Forelimb muscle (tissue), 1 donor: ENCODE data around the gene TP53TG3E. TPM values are rescaled to one million over a fixed set of nuclear protein-coding genes. Genes with fewer than 3 reads are reported as not detected.
"Not testable (repeated sequence)": the region's sequence is repeated elsewhere in the genome, so short reads cannot be mapped to it uniquely, and the experiment has no call there.

Experiments
- DNase-seq: peaks from one replicate; pipeline ENCODE4 v3.0.0-alpha.2; 2013; ENCODE audit warnings: low read depth
- polyA plus RNA-seq: library from polyadenylated mRNA; unstranded; fragments of 120-200 nt; gene quantifications from one replicate; pipeline ENCODE4 v1.2.1, GENCODE V29; 2013; ENCODE audit not compliant: insufficient read length

TP53TG3E gene
- not detected for polyA plus RNA-seq

GRCh38 chr16:33304006-33304405, at the start of gene TP53TG3E:
TP53TG3E (plus strand) TSS chr16:33304306; CDS start chr16:33304374, 68 bp downstream.
- DNase-seq, result not testable (repeated sequence)

GRCh38 chr16:33336226-33337012, 32.3 kb downstream of the TP53TG3E start:
- not testable (repeated sequence) for DNase-seq

GRCh38 chr16:33337627-33338542, 33.8 kb downstream of the TP53TG3E start:
- DNase-seq, result not testable (repeated sequence)

- DNase-seq, result not testable (repeated sequence)
Measured at GRCh38 chr16:33338543-33338951, 34.4 kb downstream of the TP53TG3E start.

GRCh38 chr16:33339093-33340061, 35.3 kb downstream of the TP53TG3E start:
- not testable (repeated sequence) for DNase-seq

Other genes with a start within 250 kb of the TP53TG3E start
- not detected for gene TP53TG3C, start 110.1 kb upstream of the TP53TG3E start, polyA plus RNA-seq
- gene TP53TG3B, start 56.5 kb downstream of the TP53TG3E start, polyA plus RNA-seq, result not detected
- not detected for gene TP53TG3F, start 155.3 kb downstream of the TP53TG3E start, polyA plus RNA-seq